ENCODE data around the gene PFKM. TPM values are rescaled to one million over a fixed set of nuclear protein-coding genes. Genes with fewer than 3 reads are reported as not detected.

Gene PFKM
- total and polyA plus RNA-seq, 2 donors (not counting 3 experiments of a cell fraction or from before 2014, with no cell fraction given), result 53.4 to 74.4 TPM

DNA sequence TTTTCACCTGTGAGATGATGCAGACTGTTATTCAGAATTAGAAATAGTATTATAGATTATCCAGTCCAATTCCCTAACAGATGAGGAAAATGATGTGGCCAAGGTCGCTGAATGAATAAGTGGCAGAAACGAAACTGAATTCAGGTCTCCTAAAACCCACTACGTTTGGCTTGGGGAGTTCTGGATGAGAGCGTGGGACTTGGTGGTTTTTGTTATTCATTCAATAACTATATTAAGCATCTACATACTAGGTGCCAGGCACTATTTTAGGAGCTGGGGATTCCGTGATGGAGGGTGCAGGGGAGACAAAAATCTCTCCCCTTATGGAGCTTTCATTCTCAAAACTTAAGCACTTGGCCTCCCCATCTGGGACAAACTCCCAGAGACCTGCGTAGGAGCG is 63.5 kb downstream of the PFKM start:
- no peak for FAIRE-seq
- intact Hi-C loops (cut with micrococcal nuclease), result loop anchor here (1.0 to 5.0 kb wide), 2 partner anchors 16 to 270 kb away; no protein-coding TSS in a partner anchor
- Histone ChIP-seq H3K9ac (replicated peaks; ENCODE audit: extremely low read depth, insufficient read depth, low read length) (no peak overlapping the region), H3K27ac (ENCODE audit: insufficient read depth, low read depth, low read length) (no peak overlapping the region), H2AFZ (ENCODE audit: low read depth, low read length) (peak overlapping the region; percentile 64), H4K20me1 (replicated peaks; ENCODE audit: control insufficient read depth, extremely low read depth, insufficient read depth, low read length) (no peaks in the 10 kb centered on the region), H3K4me3 (replicated peaks in 1 of 3; ENCODE audit: insufficient read depth in 1 of 3, low read depth in 1 of 3, low read length in 3 of 3) (peak overlapping the region in 2 of 3 experiments; percentile 48 to 57), H3K4me1 (ENCODE audit: control insufficient read depth, extremely low read depth, insufficient read depth, low read length) (no peaks in the 10 kb centered on the region), H3K4me2 (ENCODE audit: insufficient read depth, low read length) (peak overlapping the region; percentile 72), H3K9me1 (replicated peaks; ENCODE audit: control insufficient read depth, extremely low read depth, insufficient read depth, low read length) (no peaks in the 10 kb centered on the region), H3K27me3 (ENCODE audit: control insufficient read depth in 2 of 2, insufficient read depth in 2 of 2, low read length in 2 of 2) (peaks cover 52 to 56% of the 10 kb centered on the region in 2 experiments), H3K9me3 (replicated peaks; ENCODE audit: control insufficient read depth, insufficient read depth, low read length) (no peaks in the 10 kb centered on the region), H3K36me3 (ENCODE audit: control insufficient read depth in 2 of 2, extremely low read depth in 1 of 2, insufficient read depth in 2 of 2, low read length in 2 of 2) (no peaks in the 10 kb centered on the region), H3K79me2 (ENCODE audit: control insufficient read depth, insufficient read depth, low read length) (no peaks in the 10 kb centered on the region)
- ChIA-PET CTCF (interaction anchor here (0.9 to 1.6 kb wide), 8 partner anchors 11 to 436 kb away, joined by 3 to 18 read pairs (median 6); partner anchors contain the start of genes ASB8 and TMEM106C), POLR2A (no interaction called here)
- DNase-seq (ENCODE audit: low read depth, low spot score), result no peak
- BruUV-seq (replicated peaks), result no TSS peak
- dilution Hi-C loops (cut with MboI; ENCODE audit: extremely low pct_ligation_motif_present, low sequenced_read_pairs), result no loop called here
- TF ChIP-seq POLR2AphosphoS5 (IDR thresholded peaks at IDR 0.05; ENCODE audit: insufficient read depth, low read depth, low read length), result no peak
- no peak for TF ChIP-seq JUN (IDR thresholded peaks at IDR 0.05; ENCODE audit: borderline replicate concordance, insufficient read depth, insufficient read length, low read depth)
- no peak for TF ChIP-seq MYC (IDR thresholded peaks at IDR 0.05; ENCODE audit: low read depth, low read length)
- no peak for TF ChIP-seq FOS (IDR thresholded peaks at IDR 0.05; ENCODE audit: borderline replicate concordance, insufficient read depth, low read length)
- no peak for TF ChIP-seq CTCF (IDR thresholded peaks at IDR 0.05; ENCODE audit: extremely low read depth in 1 of 2, insufficient read depth in 1 of 2, low read depth in 1 of 2, low read length in 2 of 2)
- no peak for TF ChIP-seq POLR2A (IDR thresholded peaks at IDR 0.05; ENCODE audit: low read depth, low read length)
- no peak for TF ChIP-seq EZH2 (IDR thresholded peaks at IDR 0.05; ENCODE audit: borderline replicate concordance, low read depth, low read length, severe bottlenecking)
- TF ChIP-seq, protein P1, sequence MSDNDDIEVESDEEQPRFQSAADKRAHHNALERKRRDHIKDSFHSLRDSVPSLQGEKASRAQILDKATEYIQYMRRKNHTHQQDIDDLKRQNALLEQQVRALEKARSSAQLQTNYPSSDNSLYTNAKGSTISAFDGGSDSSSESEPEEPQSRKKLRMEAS (IDR thresholded peaks at IDR 0.05; ENCODE audit: insufficient read depth, insufficient read length), result no peak
- TF ChIP-seq GATA2 (IDR thresholded peaks at IDR 0.05; ENCODE audit: insufficient read depth, insufficient read length, low read depth, low read length), result no peak
